Sigmoid colon (tissue), 7 donors: ENCODE results near the gene RTN4RL2. TPM values are rescaled to one million over a fixed set of nuclear protein-coding genes. Genes with fewer than 3 reads are reported as not detected.
A peak's percentile ranks its signal among the peaks of the same experiment; 100 is the strongest.

ENCODE experiments used
- DNase-seq: peaks from one replicate; pipeline ENCODE4 v3.0.0-alpha.2; 2019
- H3K27ac ChIP-seq, 4 donors: fragments of 200-600 bp; sonication (generic); one replicate each; pipeline ENCODE4 v1.5.1; 2016 to 2019; ENCODE audit warnings: mild to moderate bottlenecking in 1 of 4
- H3K27me3 ChIP-seq, 3 donors: fragments of 200-600 bp; sonication (generic); one replicate each; pipeline ENCODE4 v1.5.1; 2019; ENCODE audit warnings: mild to moderate bottlenecking in 1 of 3
- H3K36me3 ChIP-seq, 4 donors: fragments of 200-600 bp; sonication (generic); one replicate each; pipeline ENCODE4 v1.5.1; 2016 to 2019
- H3K4me1 ChIP-seq, 4 donors: fragments of 200-600 bp; sonication (generic); one replicate each; pipeline ENCODE4 v1.5.1; 2017 to 2019
- H3K4me3 ChIP-seq, 4 donors: fragments of 200-600 bp; sonication (generic); one replicate each; pipeline ENCODE4 v1.5.1; 2017 to 2019; ENCODE audit warnings: mild to moderate bottlenecking in 2 of 4, moderate library complexity in 1 of 4
- H3K9me3 ChIP-seq, 4 donors: fragments of 200-600 bp in 3 of 4; sonication (generic) in 3 of 4; one replicate each; pipeline versions ENCODE4 v1.5.1 to v1.6.1; 2013 to 2019
- EP300 ChIP-seq, 4 donors: sonication (generic); formaldehyde crosslinking; IDR thresholded peaks; one replicate each; pipeline ENCODE4 v1.6.1; 2017; ENCODE audit warnings: antibody characterized with exemption in 4 of 4
- POLR2A ChIP-seq, 2 donors: fragments of 450-650 bp; IDR thresholded peaks; one replicate each; pipeline ENCODE4 v1.6.1; 2016; ENCODE audit warnings: antibody characterized with exemption in 2 of 2, mild to moderate bottlenecking in 2 of 2, moderate library complexity in 2 of 2
- POLR2AphosphoS5 ChIP-seq, 4 donors: sonication (generic); formaldehyde crosslinking; IDR thresholded peaks; one replicate each; pipeline ENCODE4 v1.6.1; 2017; ENCODE audit warnings: antibody characterized with exemption in 4 of 4
- WGBS, 2 donors: extraction: QIAGEN DNeasy Blood & Tissue Kit; methylation state at CpG; one replicate each; pipeline ENCODE4 v1.1.7; 2013; 5-methylcytosine and 5-hydroxymethylcytosine counted together
- intact Hi-C: fragments of 100-400 bp; cut with DNase I; formaldehyde crosslinking; loops from one replicate; pipeline ENCODE4 v1.15.1; 2023
- polyA plus RNA-seq, 3 donors: library from polyadenylated mRNA; stranded (reverse); fragments of 200-250 nt; gene quantifications; one replicate each; pipeline ENCODE4 v1.2.3, GENCODE V29; 2013
- total RNA-seq, 4 donors: library from RNA; depleted of rRNA; stranded (reverse); fragments of >200 nt; gene quantifications; one replicate each; pipeline ENCODE4 v1.1.0, GENCODE V29; 2016
- TF ChIP-seq, protein P1 (sequence below), 4 experiments: fragments of 450-650 bp in 3 of 4; fragments of 200-600 bp in 1 of 4; IDR thresholded peaks; one replicate each; pipeline ENCODE4 v1.5.1; 2016 to 2019; ENCODE audit warnings: antibody characterized with exemption in 4 of 4, mild to moderate bottlenecking in 3 of 4, moderate library complexity in 2 of 4
- donor health status: healthy with polysubstance abuse.
- donor health status: Bipolar disorder and iron deficiency.
- donor health status: healthy.

Gene RTN4RL2
- total and polyA plus RNA-seq, 7 donors: 0.41 to 0.66 (median 0.61) TPM; not detected in 3

GRCh38 chr11:57513911-57514537 lies 53.7 kb downstream of the RTN4RL2 start:
- Histone ChIP-seq H3K9me3 (no peaks in the 10 kb centered on the region), H3K36me3 (no peaks in the 10 kb centered on the region), H3K4me1 (peaks cover 0 to 18% (median 17%) of the 10 kb centered on the region in 4 donors), H3K27me3 (no peaks in the 10 kb centered on the region), H3K4me3 (peak overlapping the region; percentile 65 to 82 (median 75)), H3K27ac (peak overlapping the region; percentile 68 to 79 (median 76))
- TF ChIP-seq POLR2A (IDR thresholded peaks at IDR 0.05): no peak
- TF ChIP-seq EP300 (IDR thresholded peaks at IDR 0.05): no peak
- TF ChIP-seq, protein P1, sequence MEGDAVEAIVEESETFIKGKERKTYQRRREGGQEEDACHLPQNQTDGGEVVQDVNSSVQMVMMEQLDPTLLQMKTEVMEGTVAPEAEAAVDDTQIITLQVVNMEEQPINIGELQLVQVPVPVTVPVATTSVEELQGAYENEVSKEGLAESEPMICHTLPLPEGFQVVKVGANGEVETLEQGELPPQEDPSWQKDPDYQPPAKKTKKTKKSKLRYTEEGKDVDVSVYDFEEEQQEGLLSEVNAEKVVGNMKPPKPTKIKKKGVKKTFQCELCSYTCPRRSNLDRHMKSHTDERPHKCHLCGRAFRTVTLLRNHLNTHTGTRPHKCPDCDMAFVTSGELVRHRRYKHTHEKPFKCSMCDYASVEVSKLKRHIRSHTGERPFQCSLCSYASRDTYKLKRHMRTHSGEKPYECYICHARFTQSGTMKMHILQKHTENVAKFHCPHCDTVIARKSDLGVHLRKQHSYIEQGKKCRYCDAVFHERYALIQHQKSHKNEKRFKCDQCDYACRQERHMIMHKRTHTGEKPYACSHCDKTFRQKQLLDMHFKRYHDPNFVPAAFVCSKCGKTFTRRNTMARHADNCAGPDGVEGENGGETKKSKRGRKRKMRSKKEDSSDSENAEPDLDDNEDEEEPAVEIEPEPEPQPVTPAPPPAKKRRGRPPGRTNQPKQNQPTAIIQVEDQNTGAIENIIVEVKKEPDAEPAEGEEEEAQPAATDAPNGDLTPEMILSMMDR (IDR thresholded peaks at IDR 0.05): no peak
- no peak for TF ChIP-seq POLR2AphosphoS5 (IDR thresholded peaks at IDR 0.05)
- WGBS, 2 donors: 8 to 15% methylated on average over 35 of the region's 35 CpGs
- intact Hi-C loops: loop anchor here (2.0 kb wide), 1 partner anchor 13 kb away; no protein-coding TSS in a partner anchor
- peak; percentile 81 for DNase-seq

DNA sequence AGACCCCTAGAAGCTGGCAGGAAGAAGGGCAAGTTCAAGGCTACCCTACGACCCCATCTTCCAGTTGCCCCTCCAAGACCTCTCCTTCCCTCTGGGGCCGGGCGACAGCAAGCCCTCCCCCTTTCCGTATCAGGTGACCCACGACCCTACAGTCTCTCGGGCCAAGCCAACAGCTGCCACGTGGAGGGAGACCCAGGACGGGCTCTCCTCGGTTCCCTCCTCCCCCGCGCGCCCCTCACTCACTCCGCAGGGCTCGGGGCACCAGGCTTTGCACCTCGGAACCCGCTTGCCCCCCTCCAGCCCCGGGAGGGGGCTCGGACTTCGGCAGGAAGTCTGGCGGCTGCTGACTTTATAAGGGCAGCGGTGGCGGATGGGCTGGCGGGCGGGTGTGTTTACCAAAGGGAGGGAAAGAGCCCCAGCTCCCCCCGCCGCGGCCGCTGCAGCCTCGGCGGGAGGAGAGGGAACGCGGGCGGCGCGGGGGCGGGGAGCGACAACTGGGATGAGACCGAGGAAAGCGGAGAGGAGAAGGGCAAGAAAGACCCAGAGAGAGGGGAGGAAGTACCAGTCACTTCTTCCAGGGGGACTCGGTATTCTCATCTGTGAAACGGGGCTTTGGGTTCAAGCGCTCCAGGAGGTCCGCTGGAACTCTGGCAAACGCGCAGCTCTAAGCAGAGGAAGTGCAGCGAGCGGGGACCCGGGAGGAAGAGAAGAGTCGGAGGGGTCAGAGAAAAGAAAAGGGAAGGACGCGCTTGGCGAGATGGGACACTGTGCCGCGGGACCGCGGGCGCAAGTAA lies 54.4 kb downstream of the RTN4RL2 start:
- Histone ChIP-seq H3K4me1 (peaks cover 0 to 18% (median 17%) of the 10 kb centered on the region in 4 donors), H3K27me3 (no peaks in the 10 kb centered on the region), H3K4me3 (peak overlapping the region; percentile 65 to 82 (median 75)), H3K36me3 (no peaks in the 10 kb centered on the region), H3K27ac (peak overlapping the region; percentile 68 to 79 (median 76)), H3K9me3 (no peaks in the 10 kb centered on the region)
- intact Hi-C loops: loop anchor here (2.0 kb wide), 1 partner anchor 14 kb away; no protein-coding TSS in a partner anchor
- TF ChIP-seq POLR2AphosphoS5 (IDR thresholded peaks at IDR 0.05) (peak in 2 of 4 donors; percentile 8 to 18), POLR2A (IDR thresholded peaks at IDR 0.05) (peak in 1 of 2 donors; percentile 10)
- TF ChIP-seq, protein P1 (IDR thresholded peaks at IDR 0.05): no peak
- DNase-seq: peak; percentile 82
- 0% methylated on average over 57 of the region's 57 CpGs for WGBS, 2 donors

DNA sequence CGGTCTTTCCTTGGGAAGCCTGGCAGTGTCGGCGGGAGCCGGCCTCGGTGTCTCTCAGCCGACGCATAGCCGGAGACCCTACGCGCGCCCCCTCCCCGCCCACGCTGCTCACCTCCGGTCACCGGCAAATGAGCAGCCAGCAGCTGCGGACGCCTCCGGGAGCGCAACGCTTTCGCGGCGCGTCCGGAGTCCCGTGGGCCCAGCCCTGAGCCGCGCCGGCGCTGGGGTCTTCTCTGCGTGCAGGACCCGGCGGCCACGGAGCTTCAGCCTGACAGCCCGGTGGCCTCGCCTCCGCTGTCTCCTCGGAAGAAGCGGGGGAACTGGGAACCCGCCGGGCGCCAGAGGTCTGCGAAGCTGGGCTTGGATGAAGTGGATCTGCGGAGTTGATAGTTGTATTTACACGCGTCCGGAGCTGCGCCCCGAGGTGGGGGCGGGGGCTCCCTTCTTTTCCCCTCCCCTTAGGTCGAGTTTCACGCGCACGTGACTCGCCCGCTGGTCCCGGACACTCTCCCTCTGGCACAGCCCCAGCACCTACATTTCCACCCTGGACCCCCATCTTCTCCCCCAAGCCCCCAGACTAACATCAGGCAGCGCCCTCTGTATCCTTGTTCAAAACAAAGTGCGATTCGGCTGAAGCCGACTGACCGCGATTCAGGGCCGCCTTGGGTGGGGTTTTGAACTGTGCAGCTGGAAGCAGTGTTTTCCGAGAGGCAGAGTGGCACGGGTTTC lies 55.2 kb downstream of the RTN4RL2 start, which contains the start of gene SLC43A1:
TSS of gene SLC43A1 (minus strand) at position 371 of the 729 bp plus-strand sequence. CDS start 1,591 bp downstream, outside the sequence.
- Histone ChIP-seq H3K9me3 (no peaks in the 10 kb centered on the region), H3K36me3 (no peaks in the 10 kb centered on the region), H3K27me3 (no peaks in the 10 kb centered on the region), H3K27ac (peak within 1 kb of the TSS; percentile 68 to 79 (median 76)), H3K4me3 (peak within 1 kb of the TSS; percentile 65 to 82 (median 75)), H3K4me1 (peaks cover 0 to 18% (median 17%) of the 10 kb centered on the region in 4 donors)
- peak; percentile 15 to 64 (median 49) for TF ChIP-seq POLR2AphosphoS5 (IDR thresholded peaks at IDR 0.05)
- no peak for TF ChIP-seq EP300 (IDR thresholded peaks at IDR 0.05)
- peak in 1 of 2 donors; percentile 10 for TF ChIP-seq POLR2A (IDR thresholded peaks at IDR 0.05)
- peak; percentile 86 for DNase-seq
- 0% methylated on average over 66 of the region's 66 CpGs for WGBS, 2 donors
- intact Hi-C loops: loop anchor here (2.0 kb wide), 1 partner anchor 15 kb away; no protein-coding TSS in a partner anchor

DNA sequence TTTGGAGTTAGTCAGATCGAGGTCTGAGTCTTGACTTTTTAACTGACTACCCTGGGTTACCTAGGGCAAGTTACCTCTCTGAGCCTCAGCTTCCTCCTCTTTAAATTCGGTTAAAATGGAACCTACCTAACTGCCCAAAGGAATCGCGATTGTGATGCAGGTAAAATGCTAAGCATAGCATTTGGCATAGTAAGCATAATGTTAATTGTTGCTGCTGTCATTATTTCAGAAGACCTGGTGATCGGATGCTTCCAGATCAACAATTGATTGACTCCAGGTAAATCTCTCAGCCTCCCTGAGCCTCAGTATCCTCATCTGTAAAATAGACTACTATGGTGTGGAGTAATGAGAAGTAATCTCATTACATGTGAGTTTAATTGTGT lies 55.7 kb downstream of the RTN4RL2 start:
- Histone ChIP-seq H3K4me3 (peak overlapping the region; percentile 65 to 82 (median 75)), H3K36me3 (no peaks in the 10 kb centered on the region), H3K27me3 (no peaks in the 10 kb centered on the region), H3K9me3 (no peaks in the 10 kb centered on the region), H3K4me1 (peaks cover 0 to 18% (median 17%) of the 10 kb centered on the region in 4 donors), H3K27ac (peak overlapping the region; percentile 68 to 79 (median 76))
- 11 to 20% methylated on average over 5 of the region's 5 CpGs for WGBS, 2 donors
- intact Hi-C loops: no loop called here
- no peak for DNase-seq
- TF ChIP-seq POLR2AphosphoS5 (IDR thresholded peaks at IDR 0.05) (no peak), EP300 (IDR thresholded peaks at IDR 0.05) (no peak), POLR2A (IDR thresholded peaks at IDR 0.05) (no peak)
- TF ChIP-seq, protein P1 (IDR thresholded peaks at IDR 0.05): no peak
